BJ (cell line): Measurements from ENCODE around the gene LHPP. TPM values are rescaled to one million over a fixed set of nuclear protein-coding genes. Genes with fewer than 3 reads are reported as not detected.

ENCODE experiments used
- CTCF ChIA-PET: fragments of 350-600 bp; formaldehyde crosslinking; extraction: SDS; loops from one replicate; lab custom pipeline; 2021; ENCODE audit warnings: antibody characterized with exemption, inconsistent platforms; lab: Yijun Ruan, JAX
- POLR2A ChIA-PET: fragments of 300-600 bp; sonication (Branson Sonifier 250); formaldehyde crosslinking; extraction: SDS; loops from one replicate; lab custom pipeline; 2021; ENCODE audit warnings: antibody characterized with exemption; lab: Charles Lee
- DNase-seq: peaks from one replicate; pipeline ENCODE4 v3.0.0-alpha.2; 2011; ENCODE audit warnings: low read depth
- H3K27me3 ChIP-seq: 2 replicates; pipeline ENCODE4 v1.6.0; 2011; ENCODE audit warnings: low read length; ENCODE audit not compliant: control insufficient read depth, insufficient read depth
- H3K36me3 ChIP-seq: 2 replicates; pipeline ENCODE4 v1.5.1; 2011; ENCODE audit warnings: low read length; ENCODE audit not compliant: control insufficient read depth, insufficient read depth
- H3K4me3 ChIP-seq: 2 replicates; pipeline ENCODE4 v1.5.1; 2011; ENCODE audit warnings: low read depth, mild to moderate bottlenecking, control low read depth, low read length
- polyA plus RNA-seq: library from polyadenylated mRNA; depleted of rRNA; stranded (reverse); fragments of >200 nt; gene quantifications from 2 replicates; pipeline ENCODE4 v1.2.3, GENCODE V29; 2011
- TF ChIP-seq, protein P1 (sequence below): IDR thresholded peaks from 2 replicates; pipeline ENCODE4 v1.5.1; 2011; ENCODE audit warnings: low read depth, mild to moderate bottlenecking, control low read depth, inconsistent platforms, low read length, moderate library complexity; ENCODE audit not compliant: insufficient read depth

The LHPP gene
- polyA plus RNA-seq, 1 experiment, result 23.8 TPM

DNA sequence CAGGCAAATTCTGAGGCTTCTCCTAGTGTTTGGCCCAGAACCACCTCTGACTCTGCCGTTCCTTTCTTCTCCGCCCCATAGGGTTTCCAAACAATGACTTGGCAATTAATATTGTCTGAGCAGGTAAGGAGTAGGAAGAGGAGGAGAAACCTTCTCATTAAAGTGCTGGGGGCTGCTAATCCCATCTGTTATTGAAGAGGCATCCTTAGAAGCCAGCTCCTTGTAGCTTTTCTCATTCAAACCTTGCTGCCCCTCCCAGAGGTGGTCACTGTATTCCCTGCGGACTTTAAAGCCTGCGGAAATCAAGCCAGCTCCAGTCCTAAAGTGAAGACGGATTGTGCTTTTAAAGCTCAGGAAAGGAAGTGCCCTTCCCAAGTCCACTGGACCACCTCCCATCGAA lies 10.3 kb upstream of the LHPP start:
- DNase-seq, result no peak
- H3K36me3 ChIP-seq, result no peaks in the 10 kb centered on the region
- TF ChIP-seq, protein P1, sequence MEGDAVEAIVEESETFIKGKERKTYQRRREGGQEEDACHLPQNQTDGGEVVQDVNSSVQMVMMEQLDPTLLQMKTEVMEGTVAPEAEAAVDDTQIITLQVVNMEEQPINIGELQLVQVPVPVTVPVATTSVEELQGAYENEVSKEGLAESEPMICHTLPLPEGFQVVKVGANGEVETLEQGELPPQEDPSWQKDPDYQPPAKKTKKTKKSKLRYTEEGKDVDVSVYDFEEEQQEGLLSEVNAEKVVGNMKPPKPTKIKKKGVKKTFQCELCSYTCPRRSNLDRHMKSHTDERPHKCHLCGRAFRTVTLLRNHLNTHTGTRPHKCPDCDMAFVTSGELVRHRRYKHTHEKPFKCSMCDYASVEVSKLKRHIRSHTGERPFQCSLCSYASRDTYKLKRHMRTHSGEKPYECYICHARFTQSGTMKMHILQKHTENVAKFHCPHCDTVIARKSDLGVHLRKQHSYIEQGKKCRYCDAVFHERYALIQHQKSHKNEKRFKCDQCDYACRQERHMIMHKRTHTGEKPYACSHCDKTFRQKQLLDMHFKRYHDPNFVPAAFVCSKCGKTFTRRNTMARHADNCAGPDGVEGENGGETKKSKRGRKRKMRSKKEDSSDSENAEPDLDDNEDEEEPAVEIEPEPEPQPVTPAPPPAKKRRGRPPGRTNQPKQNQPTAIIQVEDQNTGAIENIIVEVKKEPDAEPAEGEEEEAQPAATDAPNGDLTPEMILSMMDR, result no peak
- H3K27me3 ChIP-seq, result peaks cover 57% of the 10 kb centered on the region
- no peak overlapping the region for H3K4me3 ChIP-seq
- ChIA-PET CTCF (interaction anchor here (1.0 kb wide), 1 partner anchor 8 kb away, joined by 4 read pairs; no protein-coding TSS in a partner anchor), POLR2A (no interaction called here)

DNA sequence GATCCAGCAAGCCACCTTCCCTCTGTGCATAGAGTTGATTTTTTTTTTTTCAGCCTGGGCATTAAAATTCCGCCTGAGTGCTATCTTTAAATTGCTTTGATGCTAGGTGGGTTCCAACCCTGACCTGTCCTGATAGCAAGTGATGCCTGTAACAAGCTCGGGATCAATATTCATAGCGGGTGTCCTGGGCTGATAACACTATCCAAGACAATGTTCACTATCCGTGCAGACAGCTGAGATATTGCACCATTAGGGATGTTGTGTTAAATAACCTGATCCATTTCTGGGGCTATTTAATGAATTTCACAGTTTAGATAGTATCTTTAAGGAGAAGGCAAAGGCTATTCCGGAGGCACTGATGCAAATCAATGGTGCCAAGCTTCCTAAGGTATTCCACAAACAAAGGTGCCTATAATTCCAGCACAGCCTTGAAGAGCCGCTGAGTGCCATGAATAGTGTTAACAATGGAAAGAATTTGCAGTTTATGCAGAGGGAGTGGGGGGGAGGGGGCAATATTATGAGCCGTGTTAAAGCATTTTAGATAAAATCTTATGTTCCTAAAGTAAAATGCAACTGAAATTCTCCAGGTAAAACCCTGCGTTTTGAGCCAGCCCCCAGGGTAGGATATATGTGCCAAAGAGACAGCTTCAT lies 7.5 kb upstream of the LHPP start:
- TF ChIP-seq, protein P1, result no peak
- POLR2A ChIA-PET, result interaction anchor here (0.7 kb wide), 1 partner anchor 371 kb away, joined by 4 read pairs; no protein-coding TSS in a partner anchor
- Histone ChIP-seq H3K27me3 (peaks cover 40% of the 10 kb centered on the region), H3K36me3 (no peaks in the 10 kb centered on the region), H3K4me3 (no peak overlapping the region)
- no peak for DNase-seq
- CTCF ChIA-PET, result no interaction called here

DNA sequence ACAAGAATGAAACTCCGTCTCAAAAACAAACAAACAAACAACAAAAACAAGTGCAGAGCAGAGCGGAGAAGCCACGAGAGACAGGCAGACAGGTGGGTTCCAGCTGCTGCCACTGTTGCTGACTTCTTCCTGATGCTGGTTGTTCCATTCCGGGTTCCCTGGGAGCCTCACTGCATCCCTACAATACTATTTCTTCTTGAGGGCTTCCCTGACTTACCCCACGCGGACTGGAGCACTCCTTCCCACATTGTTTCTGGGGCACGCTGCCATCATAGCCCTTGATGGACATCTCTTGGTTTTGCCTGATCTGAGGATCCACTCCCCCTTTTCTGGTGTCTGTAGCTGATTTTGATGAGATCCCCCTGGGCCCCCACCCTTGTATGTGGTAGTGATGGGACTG lies 6.2 kb upstream of the LHPP start:
- Histone ChIP-seq H3K27me3 (peaks cover 30% of the 10 kb centered on the region), H3K36me3 (no peaks in the 10 kb centered on the region), H3K4me3 (no peak overlapping the region)
- no peak for DNase-seq
- POLR2A ChIA-PET, result no interaction called here
- TF ChIP-seq, protein P1, result no peak
- CTCF ChIA-PET, result no interaction called here

DNA sequence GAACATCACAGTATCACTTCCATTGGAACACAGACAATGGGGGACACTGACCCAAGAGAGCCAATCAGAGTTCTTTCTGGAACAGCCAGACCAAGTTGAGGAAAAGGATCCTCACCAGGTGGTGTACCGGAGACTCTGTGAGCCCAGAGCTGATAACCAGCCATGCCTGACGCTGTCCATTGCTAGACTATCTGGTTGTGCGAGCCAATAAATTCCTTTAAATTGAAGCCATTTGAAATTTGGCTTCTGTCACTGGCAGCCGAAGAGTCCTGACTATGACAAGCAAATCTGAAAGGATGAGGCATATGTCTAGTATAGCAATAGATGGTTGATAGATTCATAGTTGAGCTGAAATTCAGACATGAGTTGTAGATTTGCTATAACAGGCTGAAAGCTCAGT lies 3.1 kb upstream of the LHPP start:
- ChIA-PET CTCF (no interaction called here), POLR2A (no interaction called here)

DNA sequence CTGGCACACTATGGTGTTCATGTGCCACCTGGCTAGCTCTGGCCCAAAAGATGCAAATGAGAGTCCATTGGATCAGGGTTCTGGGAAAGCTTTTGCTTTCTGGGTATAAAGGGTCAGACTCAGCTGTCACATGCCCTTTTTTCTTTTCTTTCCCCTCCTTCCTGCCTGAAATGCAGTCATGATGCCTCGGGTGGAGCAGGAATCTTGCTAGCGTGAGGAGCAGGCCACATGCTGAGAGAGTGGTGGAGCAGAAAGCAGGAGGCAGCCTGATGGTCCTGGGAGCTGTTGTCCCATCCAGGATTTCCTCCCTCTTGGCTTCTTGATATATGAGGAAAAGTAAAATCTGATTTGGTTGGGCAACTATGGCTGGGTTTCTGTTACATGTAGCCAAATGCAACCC lies 2.7 kb upstream of the LHPP start:
- POLR2A ChIA-PET, result no interaction called here
- CTCF ChIA-PET, result no interaction called here
- Histone ChIP-seq H3K4me3 (no peak overlapping the region), H3K36me3 (0 out of 2 replicates have a peak, but pooled peaks cover under 1% of the 10 kb centered on the region), H3K27me3 (peaks cover 11% of the 10 kb centered on the region)
- TF ChIP-seq, protein P1, result no peak
- DNase-seq, result no peak

More for the DNA sequence above, 3.1 kb upstream of the LHPP start:
- TF ChIP-seq, protein P1, result no peak
- Histone ChIP-seq H3K36me3 (no peaks in the 10 kb centered on the region), H3K27me3 (peaks cover 13% of the 10 kb centered on the region), H3K4me3 (no peak overlapping the region)
- no peak for DNase-seq
